IPS DF 4.7 (cell line): Measurements from ENCODE around the gene TSPAN12.

ENCODE experiments used
- DNase-seq: peaks from one replicate; pipeline ENCODE4 v3.0.0-alpha.2; 2013; ENCODE audit warnings: low spot score; ENCODE audit errors: extremely low read depth

The TSPAN12 gene

DNA sequence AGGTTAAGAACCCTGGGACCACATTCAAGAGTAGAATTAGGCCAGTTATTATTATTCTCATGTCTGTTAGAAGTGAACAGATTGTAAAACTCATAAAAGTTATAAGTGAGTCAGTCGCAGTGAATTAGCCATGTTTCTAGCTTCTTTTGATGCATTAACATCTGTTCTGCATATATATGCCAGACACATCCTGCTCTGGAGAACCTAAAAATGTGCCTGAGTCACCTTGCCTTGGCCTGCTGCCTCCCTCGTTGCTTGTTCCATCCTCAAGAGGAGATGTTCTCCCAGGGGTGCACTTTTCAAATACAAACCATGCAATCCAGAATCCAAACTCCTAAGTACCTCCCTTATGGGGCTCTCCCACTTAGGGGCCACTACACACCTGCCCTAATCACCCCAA is 14.8 kb downstream of the TSPAN12 start:
- no peak for DNase-seq

DNA sequence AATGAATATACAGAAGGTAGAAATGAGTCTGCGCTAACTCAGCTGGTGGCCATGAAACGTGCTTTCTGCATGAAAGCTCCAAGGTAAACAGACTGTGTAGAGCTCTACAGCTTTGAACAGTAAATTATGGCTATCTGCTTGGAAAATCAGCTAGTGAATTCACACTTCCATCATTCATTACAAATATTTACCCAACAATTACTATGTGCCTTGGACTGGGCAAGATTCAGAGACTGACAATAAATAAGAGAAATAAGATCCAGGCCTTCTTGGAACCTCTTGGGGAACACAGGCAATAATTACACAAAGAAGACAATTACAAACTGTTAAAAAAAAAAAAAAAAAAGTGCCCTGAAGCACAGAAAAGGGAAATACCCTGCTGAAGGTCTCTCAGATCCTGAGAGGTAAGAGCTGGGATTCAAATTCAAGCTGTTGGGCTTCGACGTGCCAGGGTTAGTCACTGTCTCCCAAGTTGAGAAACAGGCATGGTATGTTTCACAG is 15.8 kb downstream of the TSPAN12 start:
- DNase-seq = no peak

DNA sequence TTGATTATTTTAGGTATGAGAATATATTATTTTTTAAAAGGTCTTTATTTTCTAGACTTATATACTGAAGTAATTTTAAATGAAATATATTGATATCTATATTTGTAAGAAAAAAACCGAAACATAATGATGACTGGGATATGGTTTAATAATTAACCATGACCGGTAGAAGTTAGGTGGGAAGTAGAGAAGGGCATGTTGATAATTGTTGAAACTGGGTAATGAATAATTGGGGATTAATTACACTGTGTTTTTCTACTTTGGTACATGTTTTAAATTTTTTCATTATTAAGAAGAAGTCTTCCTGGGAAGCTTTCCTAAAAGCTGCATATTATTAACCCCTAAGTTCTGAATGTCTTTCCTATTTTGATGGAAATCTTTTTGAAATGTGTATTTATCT is 16.3 kb downstream of the TSPAN12 start:
- no peak for DNase-seq

DNA sequence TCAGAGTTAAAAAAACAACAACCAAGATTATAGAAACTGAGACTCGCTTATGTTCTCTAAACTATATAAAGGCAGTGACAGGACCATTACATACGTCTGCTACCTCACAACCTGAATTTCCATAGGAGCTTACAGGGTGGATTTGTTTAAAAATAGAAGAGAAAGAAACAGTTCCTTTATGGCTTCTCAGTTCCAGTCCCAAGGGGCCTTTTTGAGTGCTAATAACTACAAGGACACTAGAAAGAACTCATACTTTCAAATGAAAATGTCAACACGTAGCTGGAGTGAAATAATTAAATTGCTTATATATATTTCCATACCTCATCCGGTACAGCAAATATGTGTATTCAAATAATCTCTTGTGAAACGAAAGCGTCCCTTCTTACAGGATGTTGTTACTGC is 19.7 kb downstream of the TSPAN12 start:
- no peak for DNase-seq

DNA sequence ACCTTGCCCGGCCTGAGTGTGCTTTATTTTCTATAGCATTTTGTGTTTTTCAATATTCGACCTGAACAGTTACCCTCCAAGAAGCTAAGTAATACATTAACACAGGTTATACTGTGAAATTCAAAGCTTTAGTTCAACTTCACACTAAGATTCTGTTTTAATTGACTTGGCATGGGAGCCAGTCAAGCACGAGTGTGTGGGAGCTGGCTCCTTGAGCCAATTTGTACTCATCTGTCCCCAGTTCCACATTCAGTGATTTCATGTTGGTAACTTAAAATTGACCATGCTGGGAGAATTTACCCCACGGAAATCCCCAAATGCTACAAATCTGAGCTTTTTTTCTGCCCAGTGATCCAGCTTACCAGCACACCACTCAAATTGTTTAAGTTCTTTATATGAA is 20.3 kb downstream of the TSPAN12 start:
- no peak for DNase-seq

DNA sequence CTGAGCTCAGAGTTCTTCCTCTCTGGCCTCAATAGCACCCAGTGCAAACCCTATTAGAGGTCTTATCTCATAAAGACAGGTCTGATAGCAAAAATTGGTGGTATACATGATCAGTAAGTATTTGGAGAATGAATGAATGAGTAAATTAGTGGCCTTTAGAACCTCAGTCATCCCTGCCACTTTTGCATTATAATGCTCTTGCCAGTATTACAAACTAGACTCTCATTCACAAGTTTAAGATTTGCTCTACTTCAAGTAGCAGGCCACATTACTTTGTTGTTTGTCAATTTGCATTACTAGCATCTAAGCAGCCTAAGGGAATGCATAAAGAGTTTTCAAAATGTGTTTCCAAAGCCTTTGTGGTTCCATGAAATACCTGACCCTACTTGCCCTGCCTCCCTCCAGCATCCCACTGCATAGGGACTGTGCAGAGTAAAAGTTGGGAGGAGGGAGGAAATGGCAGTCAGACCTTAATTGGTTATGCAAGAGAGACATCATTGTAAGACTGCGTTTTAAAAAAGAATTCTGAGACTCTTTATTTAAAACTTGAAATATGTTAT is 21.3 kb downstream of the TSPAN12 start:
- no peak for DNase-seq

DNA sequence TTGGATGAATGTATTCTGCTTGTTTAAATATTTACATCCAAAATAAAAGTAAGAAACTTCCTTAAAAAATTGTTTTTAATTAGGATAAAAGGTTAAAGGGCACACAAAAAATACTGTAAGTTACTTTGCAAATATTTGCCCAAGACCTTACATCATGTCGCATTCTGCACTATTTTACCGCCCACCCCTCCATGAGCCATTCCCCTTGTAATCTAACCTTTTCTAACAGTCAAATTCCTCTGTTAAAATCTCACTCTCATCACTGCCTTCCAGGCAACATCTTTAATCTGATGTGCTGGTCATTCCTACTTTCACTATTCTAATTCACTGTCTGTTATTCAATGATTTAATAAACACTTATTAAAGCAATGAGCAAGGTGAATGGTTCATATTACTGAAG is 23.2 kb downstream of the TSPAN12 start:
- no peak for DNase-seq

DNA sequence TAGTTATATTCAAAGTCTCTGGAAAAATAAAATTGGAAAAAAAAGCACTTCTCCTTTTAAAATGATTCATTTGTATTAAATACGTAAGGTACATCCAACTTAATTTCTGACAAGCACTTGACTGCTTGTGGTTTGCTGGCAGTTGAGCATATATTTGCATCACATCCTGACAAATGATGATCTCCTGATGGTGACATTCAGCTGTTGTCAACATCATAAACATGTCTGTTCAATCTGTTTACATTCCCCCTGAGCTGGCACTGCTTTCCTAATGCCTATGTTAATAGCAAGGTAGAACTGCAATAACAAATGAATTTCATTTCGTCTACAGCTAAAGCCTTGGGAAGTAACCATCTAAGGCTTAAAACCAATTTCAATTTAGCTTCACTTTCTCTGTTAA is 24.4 kb downstream of the TSPAN12 start:
- no peak for DNase-seq

DNA sequence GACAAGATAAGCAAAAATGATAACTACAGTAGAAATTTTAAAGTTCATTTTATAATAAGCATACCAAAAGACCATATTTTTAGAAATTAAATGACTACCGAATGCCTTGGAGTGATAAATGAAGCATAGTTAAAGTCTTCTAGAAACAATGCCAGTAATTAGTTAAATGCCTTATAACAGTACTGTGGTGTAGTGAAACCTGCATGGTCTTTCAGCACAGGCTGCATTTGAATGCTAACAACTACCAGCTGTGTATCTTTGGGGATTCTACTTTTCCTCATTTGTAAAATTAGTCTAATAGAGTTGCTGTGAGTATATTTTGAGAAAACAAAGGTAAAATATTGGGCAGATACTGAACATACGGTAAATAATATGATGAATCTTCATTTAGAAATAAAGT is 25.1 kb downstream of the TSPAN12 start:
- no peak for DNase-seq

DNA sequence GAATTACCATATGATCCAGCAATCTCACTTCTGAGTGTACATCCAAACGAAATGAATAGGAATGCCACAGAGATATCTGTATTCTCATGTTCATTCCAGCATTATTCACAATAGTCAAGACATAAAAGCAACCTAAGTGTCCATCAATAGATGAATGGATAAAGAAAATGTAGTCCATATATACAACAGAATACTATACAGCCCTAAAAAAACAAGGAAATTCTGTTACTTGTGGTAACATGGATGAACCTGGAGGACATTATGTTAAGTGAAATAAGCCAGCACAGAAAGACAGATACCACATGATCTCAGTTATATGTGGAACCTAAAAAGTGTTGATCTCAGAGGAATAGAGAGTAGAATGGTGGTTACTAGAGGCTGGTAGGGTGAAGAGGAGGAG is 26.7 kb downstream of the TSPAN12 start:
- no peak for DNase-seq

DNA sequence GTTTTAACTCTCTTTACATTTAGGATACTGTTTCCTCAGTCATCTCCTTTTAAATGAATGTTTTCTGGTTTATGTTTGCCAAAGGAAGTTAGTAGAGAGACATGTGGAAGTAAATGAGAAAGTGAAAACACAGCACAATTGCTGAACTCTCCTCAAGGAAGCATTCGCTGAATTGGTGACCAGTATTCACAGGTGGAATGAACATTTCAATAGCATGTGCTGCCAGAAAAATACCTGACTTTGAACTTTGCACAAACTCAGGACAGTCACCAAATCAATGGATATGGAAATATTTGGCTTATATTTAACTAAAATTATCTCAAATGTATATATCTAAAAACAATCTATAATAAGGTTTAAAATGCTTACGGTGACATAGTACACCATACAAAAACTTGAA is 28.5 kb downstream of the TSPAN12 start:
- DNase-seq = no peak

DNA sequence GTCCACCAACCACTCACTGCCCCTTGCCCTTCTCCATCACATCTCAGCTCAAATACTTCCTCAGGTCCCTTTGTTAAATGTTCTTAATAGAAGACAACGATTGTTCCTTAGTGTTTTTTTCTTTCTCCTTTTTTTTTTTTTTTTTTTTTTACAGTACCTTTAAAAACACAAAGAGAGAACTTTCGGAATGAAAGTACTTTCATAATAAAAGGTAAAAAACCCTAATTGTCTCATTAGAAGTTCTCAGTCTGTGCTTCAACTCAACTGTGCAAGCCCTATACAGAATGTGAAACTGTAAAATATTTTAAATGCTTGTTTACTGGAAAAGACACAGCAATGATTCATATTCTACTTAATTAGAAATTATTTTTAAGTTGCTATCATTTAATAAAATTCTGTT is 29.4 kb downstream of the TSPAN12 start:
- DNase-seq = no peak

DNA sequence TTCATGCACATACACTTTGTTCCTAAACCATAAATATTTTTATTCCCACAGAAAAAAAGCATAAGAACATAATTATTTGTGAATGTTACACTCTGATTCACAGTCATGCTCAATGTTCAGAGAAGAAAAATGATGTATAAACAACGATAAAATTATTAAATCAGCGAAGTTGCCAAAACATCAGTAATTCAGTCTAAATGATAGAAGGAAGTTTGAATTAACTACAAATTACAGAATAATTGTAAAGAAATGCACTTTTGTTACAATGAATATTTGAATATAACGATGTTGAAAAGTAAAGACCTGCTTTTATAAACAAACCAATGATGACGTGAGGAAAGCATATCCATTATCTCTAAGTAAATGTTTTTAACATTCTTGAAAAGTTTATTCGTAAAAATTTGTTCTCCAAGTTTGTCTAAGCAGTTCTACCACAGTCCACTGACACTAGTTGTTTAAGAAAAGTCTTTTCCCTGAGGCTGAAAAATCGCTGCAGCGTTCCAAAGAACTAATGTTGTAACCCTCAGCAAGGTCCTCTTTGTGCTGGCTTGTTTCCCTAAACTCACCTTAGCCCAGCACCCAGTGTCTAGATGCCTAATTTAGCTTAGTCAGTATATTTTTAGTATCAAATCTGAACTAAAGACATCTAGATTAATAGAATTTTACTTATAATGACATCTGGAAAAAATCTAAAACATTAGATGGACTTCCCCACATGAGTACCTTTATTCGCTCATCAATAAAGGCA is 30.4 kb downstream of the TSPAN12 start:
- no peak for DNase-seq

DNA sequence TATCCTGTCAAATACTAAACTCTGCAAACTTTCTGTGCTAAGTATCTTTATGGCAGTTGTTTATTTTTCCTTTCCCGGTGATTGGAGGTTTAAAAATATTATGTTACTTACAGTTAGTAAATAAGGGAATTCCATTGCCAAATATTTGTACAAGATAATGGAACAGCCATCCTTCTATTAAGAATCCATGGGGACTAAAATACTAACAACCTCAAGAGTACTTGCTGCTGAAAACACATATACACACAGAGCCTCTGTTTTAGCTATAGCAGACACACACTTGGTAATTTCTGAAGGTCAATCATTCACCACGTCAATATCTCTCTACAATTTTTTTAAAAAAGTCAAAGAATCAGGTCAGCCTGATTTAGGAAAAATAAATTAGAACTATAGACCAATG is 32.4 kb downstream of the TSPAN12 start:
- DNase-seq = no peak

DNA sequence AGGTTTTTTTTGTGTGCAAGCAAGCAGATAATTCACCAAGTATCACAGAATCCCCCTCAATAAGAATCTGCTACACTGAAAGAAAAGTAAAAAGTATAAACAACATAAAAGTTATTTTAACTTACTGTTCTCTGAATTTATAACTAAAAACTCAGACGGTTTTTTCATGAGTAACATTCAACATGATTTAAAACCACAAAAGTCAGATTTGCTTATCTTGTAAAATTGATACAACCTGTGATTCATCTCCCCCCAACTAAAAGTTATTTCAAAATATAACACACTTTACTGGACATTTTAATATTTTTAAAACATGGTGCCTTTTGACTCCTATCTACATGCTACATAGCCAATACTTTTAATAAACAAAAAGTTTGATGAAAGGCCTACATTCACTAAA is 32.8 kb downstream of the TSPAN12 start:
- DNase-seq = no peak

DNA sequence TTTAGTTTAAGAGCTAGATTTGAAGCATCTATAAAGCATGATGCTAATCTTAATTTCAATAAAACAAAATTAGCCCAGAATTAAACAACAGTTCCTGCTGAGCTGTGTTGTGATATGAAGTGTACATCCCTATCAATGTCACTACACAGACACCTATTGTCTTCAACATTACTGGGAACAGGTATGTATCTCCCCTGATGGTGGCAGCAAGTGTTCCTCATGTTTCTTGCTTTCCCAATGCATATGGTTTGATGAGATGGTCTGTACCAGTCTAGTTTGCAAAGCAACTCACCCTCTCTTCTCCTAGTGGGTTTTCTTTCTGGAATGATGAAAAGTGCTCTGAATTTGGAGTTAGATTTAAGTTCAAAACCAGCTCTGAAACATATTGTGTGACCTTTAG is 38.1 kb downstream of the TSPAN12 start:
- no peak for DNase-seq

DNA sequence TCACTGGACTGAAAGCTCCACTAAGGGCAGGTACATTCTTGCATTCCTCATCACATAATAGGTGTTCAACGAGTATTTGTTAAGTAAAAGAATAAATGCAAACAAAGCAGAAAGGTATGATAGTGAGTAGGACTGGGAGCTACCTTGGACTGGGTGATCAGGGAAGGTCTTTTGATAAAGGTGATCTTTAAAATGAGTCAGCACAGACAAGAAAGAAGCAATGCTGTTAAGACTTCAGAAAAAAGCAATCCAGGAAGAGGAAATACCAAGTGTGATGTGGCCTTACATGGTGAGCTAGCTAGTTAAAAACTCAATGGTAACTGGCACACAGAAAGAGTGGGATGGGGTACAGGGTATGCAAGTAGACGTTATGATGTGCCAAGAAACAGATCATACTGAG is 40.1 kb downstream of the TSPAN12 start:
- no peak for DNase-seq

DNA sequence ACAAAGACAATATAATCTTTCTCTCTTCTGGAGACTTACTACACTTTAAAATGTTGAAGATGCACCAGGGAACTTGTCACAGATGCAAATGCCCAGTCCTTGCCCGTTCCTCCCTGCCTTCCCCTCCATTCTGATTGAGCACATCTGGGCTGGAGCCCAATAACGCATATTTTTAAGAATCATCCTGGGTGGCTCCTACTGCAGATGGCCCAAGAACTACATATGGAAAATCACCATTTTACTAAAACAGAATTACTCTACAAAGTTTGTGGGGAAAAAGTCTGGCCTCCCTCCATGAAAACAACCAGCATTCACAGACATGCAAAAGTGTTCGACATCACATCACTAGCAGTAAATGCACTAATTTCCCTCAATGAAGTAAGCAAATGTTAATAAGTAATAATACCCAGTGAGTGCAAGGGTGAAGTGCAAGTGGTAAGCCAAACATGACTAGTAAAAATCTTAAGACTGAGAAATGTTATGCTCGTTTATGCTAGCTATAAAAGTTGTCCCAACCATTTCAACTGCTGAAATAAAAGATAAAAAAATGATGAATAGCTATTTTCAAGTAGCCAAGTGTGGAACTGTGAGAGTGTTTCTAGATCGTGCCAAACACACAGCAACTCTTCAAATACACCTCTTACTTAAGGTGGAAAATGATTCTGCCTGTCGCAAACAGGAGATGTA is 43.5 kb downstream of the TSPAN12 start:
- DNase-seq = no peak

DNA sequence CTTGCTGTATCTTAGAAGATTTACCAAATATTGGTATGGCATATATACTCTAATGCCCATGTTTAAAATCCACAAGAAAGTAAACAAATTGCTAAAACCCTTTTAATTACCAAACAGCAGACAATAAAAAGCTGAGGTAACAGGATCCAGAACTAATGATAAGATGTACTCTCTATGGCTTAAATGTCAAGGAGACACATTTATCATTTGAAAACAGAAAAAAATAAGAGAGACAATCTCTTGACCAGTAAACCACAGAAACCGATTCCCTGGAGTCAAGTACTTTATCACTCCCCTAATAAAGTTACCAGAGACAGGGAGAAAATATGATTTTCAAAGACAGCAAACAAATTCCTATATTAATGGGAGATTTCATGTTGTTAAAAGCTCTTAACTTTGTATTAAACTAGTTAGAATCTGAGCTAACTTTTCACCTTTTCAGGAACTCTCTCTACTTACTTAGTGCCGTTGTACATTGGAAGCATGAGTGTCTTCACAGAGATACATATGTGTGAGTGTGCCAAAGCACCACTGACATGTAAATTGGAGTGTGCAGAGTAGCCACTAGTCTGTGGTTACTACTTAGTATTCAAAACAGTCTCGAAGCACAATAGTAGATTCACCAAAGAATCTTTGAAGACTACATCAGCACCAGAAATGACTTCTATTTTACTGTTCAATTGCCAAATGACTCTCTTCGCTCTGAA is 44.2 kb downstream of the TSPAN12 start:
- no peak for DNase-seq

DNA sequence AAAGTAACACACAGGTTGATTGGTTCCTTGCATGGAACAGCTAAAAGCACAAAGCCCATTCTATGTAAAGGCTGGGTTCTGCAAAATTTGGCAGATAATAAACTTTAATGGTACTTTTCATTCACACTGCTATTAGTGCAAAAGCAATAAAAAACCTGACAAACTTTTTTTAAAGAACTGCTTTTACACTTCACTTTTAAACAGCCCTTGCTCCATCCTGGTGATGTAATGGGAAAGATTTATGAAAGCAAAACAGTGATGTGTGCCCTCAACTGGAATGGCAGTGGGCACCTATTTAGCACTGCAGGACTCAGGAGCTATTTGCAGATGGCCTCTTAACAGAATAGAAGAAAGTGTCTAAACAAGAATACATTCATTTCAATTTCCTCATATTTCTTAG is 44.9 kb downstream of the TSPAN12 start:
- DNase-seq = no peak

DNA sequence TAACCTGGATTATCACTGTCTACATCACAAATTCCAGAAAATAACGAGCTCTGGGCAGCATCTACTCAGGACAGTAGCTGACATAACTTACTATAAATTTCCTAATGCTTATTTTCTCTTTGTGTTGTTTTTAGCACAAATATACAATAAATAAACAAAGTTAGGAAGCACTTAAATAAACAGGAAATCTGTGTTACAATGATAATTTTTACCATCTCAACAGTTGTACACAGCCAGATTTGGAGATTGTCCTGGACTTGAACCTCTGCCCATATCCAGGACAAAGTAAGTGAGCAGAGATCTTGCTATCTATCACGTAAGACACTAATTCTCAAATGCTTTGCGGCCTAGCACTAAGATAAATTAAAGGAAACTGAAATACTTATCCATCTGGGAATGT is 48.7 kb downstream of the TSPAN12 start:
- no peak for DNase-seq

DNA sequence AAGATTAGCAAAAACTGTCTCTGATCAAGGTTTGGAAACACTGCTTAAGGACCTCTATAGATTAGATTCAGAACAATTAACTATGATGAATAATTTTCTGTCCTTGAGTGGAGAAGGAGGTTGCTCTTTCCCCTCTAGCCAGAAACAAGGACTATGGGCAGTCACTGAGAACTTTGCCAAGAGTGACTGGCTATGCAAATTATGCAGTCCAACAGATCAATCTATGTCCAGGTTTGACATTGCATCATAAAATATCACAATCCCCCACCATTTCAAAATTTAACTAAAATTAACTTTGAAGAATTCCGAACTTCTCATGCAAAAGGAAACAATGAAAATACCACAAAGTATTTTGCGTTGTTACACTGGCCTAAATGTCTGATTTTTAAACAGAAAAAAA is 50.6 kb downstream of the TSPAN12 start:
- DNase-seq = no peak
